Ramos (cell line): ENCODE measurements around the gene MYO9B.

Experiments
- in situ Hi-C: fragments of 300-500 bp; cut with MboI; formaldehyde crosslinking; loops from one replicate; pipeline ENCODE4 v1.14.3; 2022; ENCODE audit warnings: low sequenced_read_pairs; ENCODE audit not compliant: unreplicated experiment

Gene MYO9B, protein sequence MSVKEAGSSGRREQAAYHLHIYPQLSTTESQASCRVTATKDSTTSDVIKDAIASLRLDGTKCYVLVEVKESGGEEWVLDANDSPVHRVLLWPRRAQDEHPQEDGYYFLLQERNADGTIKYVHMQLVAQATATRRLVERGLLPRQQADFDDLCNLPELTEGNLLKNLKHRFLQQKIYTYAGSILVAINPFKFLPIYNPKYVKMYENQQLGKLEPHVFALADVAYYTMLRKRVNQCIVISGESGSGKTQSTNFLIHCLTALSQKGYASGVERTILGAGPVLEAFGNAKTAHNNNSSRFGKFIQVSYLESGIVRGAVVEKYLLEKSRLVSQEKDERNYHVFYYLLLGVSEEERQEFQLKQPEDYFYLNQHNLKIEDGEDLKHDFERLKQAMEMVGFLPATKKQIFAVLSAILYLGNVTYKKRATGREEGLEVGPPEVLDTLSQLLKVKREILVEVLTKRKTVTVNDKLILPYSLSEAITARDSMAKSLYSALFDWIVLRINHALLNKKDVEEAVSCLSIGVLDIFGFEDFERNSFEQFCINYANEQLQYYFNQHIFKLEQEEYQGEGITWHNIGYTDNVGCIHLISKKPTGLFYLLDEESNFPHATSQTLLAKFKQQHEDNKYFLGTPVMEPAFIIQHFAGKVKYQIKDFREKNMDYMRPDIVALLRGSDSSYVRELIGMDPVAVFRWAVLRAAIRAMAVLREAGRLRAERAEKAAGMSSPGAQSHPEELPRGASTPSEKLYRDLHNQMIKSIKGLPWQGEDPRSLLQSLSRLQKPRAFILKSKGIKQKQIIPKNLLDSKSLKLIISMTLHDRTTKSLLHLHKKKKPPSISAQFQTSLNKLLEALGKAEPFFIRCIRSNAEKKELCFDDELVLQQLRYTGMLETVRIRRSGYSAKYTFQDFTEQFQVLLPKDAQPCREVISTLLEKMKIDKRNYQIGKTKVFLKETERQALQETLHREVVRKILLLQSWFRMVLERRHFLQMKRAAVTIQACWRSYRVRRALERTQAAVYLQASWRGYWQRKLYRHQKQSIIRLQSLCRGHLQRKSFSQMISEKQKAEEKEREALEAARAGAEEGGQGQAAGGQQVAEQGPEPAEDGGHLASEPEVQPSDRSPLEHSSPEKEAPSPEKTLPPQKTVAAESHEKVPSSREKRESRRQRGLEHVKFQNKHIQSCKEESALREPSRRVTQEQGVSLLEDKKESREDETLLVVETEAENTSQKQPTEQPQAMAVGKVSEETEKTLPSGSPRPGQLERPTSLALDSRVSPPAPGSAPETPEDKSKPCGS (N-terminal part only)

GRCh38 chr19:17075035-17075863 is at the start of gene MYO9B, which contains the start of gene HAUS8:
Gene MYO9B, plus strand, starts transcription at chr19:17075777. Its CDS starts 25,941 bp downstream, at chr19:17101718.
Gene HAUS8, minus strand, starts transcription at chr19:17075452. Its CDS starts 30 bp downstream, at chr19:17075422.
- in situ Hi-C loops: no loop called here

GRCh38 chr19:17025991-17026658 is 49.5 kb upstream of the MYO9B start:
- in situ Hi-C loops: no loop called here

DNA sequence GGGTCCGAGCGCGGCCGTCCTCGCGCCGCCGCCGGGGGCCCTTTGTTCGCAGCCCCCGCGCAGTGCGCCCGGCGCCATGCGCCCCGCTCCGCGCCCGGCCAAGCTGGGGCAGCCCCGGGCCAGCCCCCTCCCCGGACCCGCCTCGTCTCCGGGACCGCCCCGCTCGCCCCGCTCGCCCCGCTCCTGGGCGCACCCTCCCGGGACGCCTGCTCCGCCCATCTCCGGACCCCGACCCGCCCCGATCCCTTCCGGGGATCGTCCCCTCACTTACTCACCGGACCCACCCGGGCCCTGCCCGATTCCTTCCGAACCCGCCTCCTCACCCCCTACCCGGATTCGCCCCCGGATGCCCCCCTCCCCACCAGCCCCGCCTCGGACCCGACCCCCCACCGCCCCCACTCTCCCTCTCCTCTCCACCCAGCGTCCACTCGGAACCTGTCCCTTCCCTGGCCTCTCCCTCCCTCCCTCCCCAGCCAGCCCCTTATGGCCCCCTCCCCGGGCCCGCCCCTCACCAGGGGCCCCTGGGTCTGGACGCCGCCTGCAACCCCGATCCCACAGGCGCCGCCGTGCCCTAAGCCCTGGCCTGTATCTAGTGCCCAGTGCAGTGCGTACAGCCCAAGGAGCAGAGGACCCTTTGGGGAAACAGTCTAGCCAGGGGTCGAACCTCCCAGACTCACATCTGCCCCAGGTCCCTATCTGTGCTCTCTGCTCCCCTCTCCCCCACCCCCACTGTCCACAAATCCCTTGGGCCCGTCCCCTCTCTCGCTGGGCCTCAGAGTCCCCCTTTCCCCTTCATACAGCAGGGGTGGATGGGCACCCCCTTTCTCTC is 48.7 kb upstream of the MYO9B start, which contains the start of gene CPAMD8:
Gene CPAMD8, minus strand, starts transcription at position 105 of the 829 bp plus-strand sequence. CDS start 168 bp downstream, outside the sequence.
- in situ Hi-C loops: no loop called here

- in situ Hi-C loops: no loop called here
These were observed 48.0 kb upstream of the MYO9B start for GRCh38 chr19:17027535-17027975.

- in situ Hi-C loops: no loop called here
These were observed 43.8 kb upstream of the MYO9B start for GRCh38 chr19:17031741-17032140.

DNA sequence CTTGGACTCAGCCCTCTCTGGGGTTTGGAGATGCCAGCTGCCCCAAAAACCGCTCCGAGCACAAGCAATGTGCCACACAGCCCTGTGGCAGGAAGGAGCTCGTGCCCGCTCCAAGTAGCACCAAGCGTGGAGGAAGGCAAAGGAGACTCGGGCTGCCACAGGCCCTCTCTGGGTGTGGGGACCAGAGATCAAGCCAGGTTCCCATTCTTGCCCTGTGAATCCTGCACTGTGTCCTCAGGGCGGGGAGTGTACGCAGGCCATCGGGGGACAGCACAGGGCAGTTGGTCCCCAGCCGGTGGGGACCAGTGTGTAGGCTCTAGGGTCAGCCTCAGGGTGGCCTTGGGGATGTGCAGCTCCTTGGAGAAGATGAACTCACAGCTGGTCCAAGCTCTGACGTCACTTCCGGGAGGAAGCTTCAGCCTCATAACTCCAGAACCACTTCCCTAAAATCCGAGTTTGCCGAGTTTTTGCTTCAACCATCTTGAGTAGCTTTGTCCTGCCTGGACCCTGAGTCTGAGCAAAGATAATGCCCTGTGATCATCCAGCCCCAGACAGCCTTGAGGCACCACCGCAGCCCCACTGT is 39.6 kb upstream of the MYO9B start:
- in situ Hi-C loops: no loop called here

DNA sequence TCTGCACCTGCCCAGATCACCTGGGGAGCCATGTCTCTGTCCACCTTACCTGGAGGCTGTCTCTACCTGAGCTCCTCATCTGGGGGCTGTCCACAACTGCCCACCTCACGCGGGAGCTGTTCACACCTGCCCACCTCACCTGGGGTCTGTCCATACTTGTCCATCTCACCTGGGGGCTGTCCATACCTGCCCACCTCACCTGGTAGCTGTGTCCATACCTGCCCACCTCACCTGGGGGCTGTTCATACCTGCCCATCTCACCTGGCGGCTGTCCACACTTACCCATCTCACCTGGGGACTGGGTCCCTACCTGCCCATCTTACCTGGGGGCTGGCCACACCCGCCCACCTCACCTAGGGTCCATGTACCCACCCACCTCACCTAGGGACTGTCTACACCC is 38.9 kb upstream of the MYO9B start:
- in situ Hi-C loops: no loop called here

DNA sequence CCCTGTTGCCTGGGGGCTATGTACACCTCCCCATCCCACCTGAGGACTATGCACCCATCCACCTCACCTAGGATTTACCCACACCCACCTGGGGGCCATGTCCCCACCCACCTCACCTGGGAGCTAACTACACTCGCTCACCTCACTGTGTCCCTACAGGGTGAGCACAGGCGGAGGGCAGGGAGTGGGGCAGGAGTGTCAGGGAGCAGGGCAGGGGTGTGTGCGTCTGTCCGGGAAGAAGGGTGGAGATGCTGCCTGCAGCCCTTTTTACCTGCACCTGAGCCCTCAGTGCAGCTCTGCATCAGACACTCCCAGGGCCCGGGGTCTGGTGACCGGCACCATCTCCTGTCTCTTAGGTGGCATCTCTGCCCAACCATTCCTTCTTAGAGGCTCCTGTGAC is 38.4 kb upstream of the MYO9B start:
- in situ Hi-C loops: no loop called here

DNA sequence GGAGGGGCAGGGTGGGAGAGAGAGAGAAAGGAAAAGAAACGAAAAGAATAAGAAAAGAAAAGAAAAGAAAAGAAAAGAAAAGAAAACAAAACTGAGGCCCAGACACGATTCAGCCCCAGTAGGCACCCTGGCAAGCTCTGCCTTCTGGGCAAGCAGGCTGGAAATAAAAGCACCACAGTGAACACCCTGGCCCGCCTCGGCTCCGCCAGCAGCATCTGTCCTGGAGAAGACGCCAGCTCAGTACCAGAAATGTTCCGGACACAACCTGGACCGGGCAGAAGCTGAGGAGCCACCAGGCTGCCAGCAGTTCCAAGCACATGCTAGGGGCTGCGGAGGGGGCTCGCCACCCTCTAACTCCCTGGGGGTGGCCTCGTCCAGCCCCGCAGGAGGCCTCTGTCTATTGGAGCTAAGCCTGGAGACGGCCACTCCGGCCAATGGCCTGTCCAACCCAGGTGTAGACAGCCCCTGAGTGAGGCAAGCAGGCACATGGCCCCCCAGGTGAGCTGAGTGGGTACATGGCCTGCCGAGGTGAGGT is 37.5 kb upstream of the MYO9B start:
- in situ Hi-C loops: no loop called here

DNA sequence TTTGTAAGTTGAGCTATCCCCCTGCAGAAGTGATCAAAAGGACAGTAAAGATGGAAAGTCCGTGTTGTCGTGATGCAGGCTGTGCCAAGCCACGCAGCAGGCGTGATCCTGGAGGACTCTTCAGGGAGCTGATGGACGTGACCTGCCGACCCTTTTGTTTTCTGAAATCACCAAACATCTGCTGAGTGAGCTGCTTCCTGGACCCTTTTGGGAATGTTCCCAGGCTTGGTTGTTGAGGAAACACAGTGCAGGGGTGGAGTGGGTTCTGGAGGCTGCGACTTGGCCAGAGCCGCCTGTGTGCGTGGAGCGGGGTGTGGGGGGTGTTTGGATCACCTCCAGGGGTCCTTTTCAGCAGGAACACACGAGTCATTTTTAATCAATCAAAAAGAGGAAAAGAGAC is 33.6 kb upstream of the MYO9B start:
- in situ Hi-C loops: no loop called here

DNA sequence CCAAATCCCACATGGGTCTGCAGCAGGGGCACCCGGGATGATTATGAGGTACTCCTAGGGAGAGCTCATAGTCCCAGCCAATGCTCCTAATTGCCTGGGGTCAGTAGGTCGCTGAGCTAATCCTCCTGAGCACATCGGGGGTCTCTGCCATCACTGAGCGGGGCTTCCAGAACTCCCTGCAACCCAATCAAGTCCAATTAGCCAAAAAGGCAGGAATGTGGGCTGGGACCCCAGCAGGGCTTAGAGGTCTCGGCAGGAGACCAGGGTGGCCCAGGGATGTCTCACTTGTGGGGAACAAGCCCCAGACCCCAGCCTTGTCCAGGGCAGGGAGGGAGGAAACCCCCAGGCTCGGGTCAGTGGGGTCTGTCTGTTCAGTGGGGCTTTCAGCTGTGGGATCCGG is 31.8 kb upstream of the MYO9B start:
- in situ Hi-C loops: no loop called here

DNA sequence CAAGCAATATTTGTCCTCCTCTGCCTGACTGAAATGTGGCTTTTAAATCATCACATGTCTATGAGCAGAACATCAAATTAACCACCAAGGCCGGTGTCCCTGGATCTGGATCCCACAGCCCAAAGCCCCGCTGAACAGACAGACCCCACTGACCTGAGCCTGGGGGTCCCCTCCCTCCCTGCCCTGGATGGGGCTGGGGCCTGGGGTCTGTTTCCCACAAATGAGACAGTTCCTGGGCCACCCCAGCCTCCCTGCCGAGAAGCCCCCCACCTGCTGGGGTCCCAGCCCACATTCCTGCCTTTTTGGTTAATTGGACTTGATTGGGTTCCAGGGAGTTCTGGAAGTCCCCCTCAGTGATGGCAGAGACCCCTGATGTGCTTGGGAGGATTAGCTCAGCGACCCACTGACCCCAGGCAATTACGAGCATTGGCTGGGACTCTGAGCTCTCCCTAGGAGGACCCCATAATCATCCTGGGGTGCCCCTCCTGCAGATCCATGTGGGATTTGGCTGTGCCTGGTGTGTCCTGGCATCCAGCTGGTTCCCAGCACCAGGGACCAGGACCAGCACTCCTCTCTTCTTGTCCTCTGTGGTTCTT is 29.6 kb upstream of the MYO9B start:
- in situ Hi-C loops: no loop called here

- in situ Hi-C loops: no loop called here
These were observed 26.6 kb upstream of the MYO9B start for GRCh38 chr19:17048885-17049453.

DNA sequence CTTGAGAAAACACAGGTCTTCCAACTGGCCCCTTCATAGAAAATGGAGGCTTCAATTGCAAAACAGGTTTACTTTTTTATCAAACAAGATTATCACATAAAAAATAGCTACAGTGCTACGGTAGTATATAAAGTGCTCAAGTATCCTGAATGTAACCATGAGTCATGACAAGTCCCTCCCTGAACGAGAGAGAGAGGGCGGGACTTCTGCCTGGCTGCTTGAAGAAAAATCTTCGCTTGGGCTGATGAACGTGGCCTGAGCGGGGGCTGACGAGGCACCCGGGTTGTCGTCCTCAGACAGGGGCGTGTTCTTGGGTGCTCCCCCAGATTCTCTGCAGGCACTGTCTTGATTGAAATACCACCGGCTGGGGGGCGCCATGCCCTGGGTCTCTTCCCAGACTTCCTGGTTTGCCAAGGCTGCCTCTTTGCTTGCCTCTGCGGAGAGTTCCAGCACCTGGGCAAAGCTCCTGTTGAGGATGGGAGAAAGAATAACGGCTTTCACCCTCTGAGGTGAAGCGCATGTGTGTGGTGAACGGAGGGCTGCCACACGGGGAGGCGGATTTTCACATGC is 25.8 kb upstream of the MYO9B start:
- in situ Hi-C loops: no loop called here

- in situ Hi-C loops: no loop called here
These were observed 23.1 kb upstream of the MYO9B start for GRCh38 chr19:17052439-17052838.

- in situ Hi-C loops: no loop called here
These were observed 20.8 kb upstream of the MYO9B start for GRCh38 chr19:17054746-17055145.
